Smooth muscle cell (in vitro differentiated cells): Measurements from ENCODE around the gene LPP. TPM values are rescaled to one million over a fixed set of nuclear protein-coding genes. Genes with fewer than 3 reads are reported as not detected.

ENCODE experiments used
- DNase-seq: peaks from one replicate; lab custom pipeline; 2025; ENCODE audit not compliant: unreplicated experiment; lab: John Stamatoyannopoulos, UW
- H2AFZ ChIP-seq: fragments of 200-600 bp; sonication (generic); 2 replicates; pipeline ENCODE4 v1.6.0; 2016; ENCODE audit warnings: antibody characterized with exemption, low read depth, mild to moderate bottlenecking
- H3F3A ChIP-seq: fragments of 200-600 bp; sonication (generic); 2 replicates; pipeline ENCODE4 v1.6.0; 2017; ENCODE audit warnings: antibody characterized with exemption, low read depth
- H3K27ac ChIP-seq: fragments of 200-600 bp; sonication (generic); 2 replicates; pipeline ENCODE4 v1.5.1; 2016; ENCODE audit warnings: low read depth, mild to moderate bottlenecking
- H3K27me3 ChIP-seq: fragments of 200-600 bp; sonication (generic); 2 replicates; pipeline ENCODE4 v1.6.1; 2016; ENCODE audit warnings: low read depth, mild to moderate bottlenecking
- H3K36me3 ChIP-seq: fragments of 200-600 bp; sonication (generic); 2 replicates; pipeline ENCODE4 v1.5.1; 2016; ENCODE audit warnings: low read depth
- H3K4me1 ChIP-seq: fragments of 200-600 bp; sonication (generic); 2 replicates; pipeline ENCODE4 v1.5.1; 2016; ENCODE audit warnings: low read depth
- H3K4me2 ChIP-seq: fragments of 200-600 bp; sonication (generic); 2 replicates; pipeline ENCODE4 v1.6.0; 2016; ENCODE audit warnings: mild to moderate bottlenecking
- H3K4me3 ChIP-seq: fragments of 200-600 bp; sonication (generic); 2 replicates; pipeline ENCODE4 v1.5.1; 2016; ENCODE audit warnings: mild to moderate bottlenecking
- H3K79me2 ChIP-seq: fragments of 200-600 bp; sonication (generic); 2 replicates; pipeline ENCODE4 v1.6.0; 2016; ENCODE audit warnings: low read depth, mild to moderate bottlenecking
- H3K9ac ChIP-seq: fragments of 200-600 bp; sonication (generic); 2 replicates; pipeline ENCODE4 v1.6.0; 2016; ENCODE audit warnings: low read depth
- H3K9me3 ChIP-seq: fragments of 200-600 bp; sonication (generic); replicated peaks from 2 replicates; pipeline ENCODE4 v1.5.1; 2016; ENCODE audit warnings: low read depth
- H4K20me1 ChIP-seq: fragments of 200-600 bp; sonication (generic); 2 replicates; pipeline ENCODE4 v1.6.0; 2016; ENCODE audit warnings: low read depth
- CTCF ChIP-seq: fragments of 200-600 bp; sonication (generic); IDR thresholded peaks from 2 replicates; pipeline ENCODE4 v1.5.1; 2017; ENCODE audit warnings: borderline replicate concordance, mild to moderate bottlenecking, antibody characterized with exemption; ENCODE audit not compliant: insufficient read depth, poor library complexity, severe bottlenecking
- WGBS: methylation state at CpG from one replicate; pipeline ENCODE4 v1.1.7; 2016; ENCODE audit warnings: low lambda C conversion rate; 5-methylcytosine and 5-hydroxymethylcytosine counted together
- polyA plus RNA-seq: library from polyadenylated mRNA; unstranded; fragments of >200 nt; fragmentation: Nextera tagmentation; extraction: Ambion mirVana; gene quantifications from 2 replicates; pipeline ENCODE4 v1.2.1, GENCODE V29; 2016
- total RNA-seq: library from RNA; depleted of rRNA; stranded (reverse); fragments of >200 nt; gene quantifications from 2 replicates; pipeline ENCODE4 v1.2.3, GENCODE V29; 2014

LPP gene
- total and polyA plus RNA-seq, 2 experiments from 2014 or later, result 42.3 to 128 TPM

- no peak overlapping the region for H3K9ac ChIP-seq
- peaks cover 94% of the 10 kb centered on the region for H4K20me1 ChIP-seq
- H3K4me1 ChIP-seq, result peaks cover 5% of the 10 kb centered on the region
- no peaks in the 10 kb centered on the region for H3K27me3 ChIP-seq
- TF ChIP-seq CTCF, result no peak
- H3K4me3 ChIP-seq, result no peak overlapping the region
- no peak overlapping the region for H2AFZ ChIP-seq
- no peak overlapping the region for H3K27ac ChIP-seq
- H3K4me2 ChIP-seq, result no peak overlapping the region
- WGBS, result 54% methylated on average over 9 of the region's 9 CpGs
- H3F3A ChIP-seq, result peaks cover 3% of the 10 kb centered on the region
- H3K36me3 ChIP-seq, result no peaks in the 10 kb centered on the region
- DNase-seq, result no peak
- peaks cover 87% of the 10 kb centered on the region for H3K79me2 ChIP-seq
- no peaks in the 10 kb centered on the region for H3K9me3 ChIP-seq
Observed at GRCh38 chr3:188198760-188199327, 44.9 kb downstream of the LPP start.

GRCh38 chr3:188199386-188199785, 45.4 kb downstream of the LPP start:
- peaks cover 94% of the 10 kb centered on the region for H4K20me1 ChIP-seq
- peaks cover 3% of the 10 kb centered on the region for H3F3A ChIP-seq

DNA sequence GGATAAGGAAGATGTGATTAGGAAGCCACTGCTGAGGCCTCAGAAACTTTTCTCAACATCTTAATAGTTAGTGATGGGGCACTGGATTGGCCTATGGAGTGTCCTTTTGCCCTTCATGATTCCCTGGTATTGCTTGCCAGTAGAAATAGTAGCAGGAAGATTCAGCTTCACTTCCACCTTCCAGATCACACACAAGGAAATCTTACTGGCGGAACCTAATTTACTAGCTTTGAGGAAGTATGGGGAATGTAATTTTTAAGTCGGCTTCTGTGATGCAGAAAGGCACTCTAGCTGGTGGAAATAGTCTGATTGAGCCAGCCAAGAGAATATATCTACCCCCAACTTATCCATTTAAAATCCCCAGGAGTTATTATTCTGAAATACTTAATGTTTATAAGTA, 46.5 kb downstream of the LPP start:
- Histone ChIP-seq H3K4me1 (peaks cover 5% of the 10 kb centered on the region), H3K9ac (no peak overlapping the region), H3K4me3 (no peak overlapping the region), H4K20me1 (peaks cover 94% of the 10 kb centered on the region), H3K27me3 (no peaks in the 10 kb centered on the region), H3K9me3 (no peaks in the 10 kb centered on the region), H3K4me2 (peak overlapping the region; percentile 24), H3K36me3 (no peaks in the 10 kb centered on the region), H3F3A (peaks cover 3% of the 10 kb centered on the region), H3K27ac (peak overlapping the region; percentile 19), H3K79me2 (peaks cover 87% of the 10 kb centered on the region), H2AFZ (no peak overlapping the region)
- DNase-seq, result no peak
- no peak for TF ChIP-seq CTCF
- WGBS, result 94% methylated on average over 2 of the region's 2 CpGs

More at GRCh38 chr3:188199386-188199785, 45.4 kb downstream of the LPP start:
- H3K9ac ChIP-seq, result no peak overlapping the region
- no peaks in the 10 kb centered on the region for H3K27me3 ChIP-seq
- WGBS, result 97% methylated on average over 8 of the region's 8 CpGs
- H3K36me3 ChIP-seq, result no peaks in the 10 kb centered on the region
- peaks cover 87% of the 10 kb centered on the region for H3K79me2 ChIP-seq
- peaks cover 5% of the 10 kb centered on the region for H3K4me1 ChIP-seq
- DNase-seq, result no peak
- H3K4me2 ChIP-seq, result no peak overlapping the region
- H3K4me3 ChIP-seq, result no peak overlapping the region
- no peak for TF ChIP-seq CTCF
- no peak overlapping the region for H3K27ac ChIP-seq
- no peaks in the 10 kb centered on the region for H3K9me3 ChIP-seq
- H2AFZ ChIP-seq, result no peak overlapping the region
